HG03139 (cell line): ENCODE results near the gene AKIRIN1.
A peak's percentile ranks its signal among the peaks of the same experiment; 100 is the strongest.
"Not testable (repeated sequence)": the region's sequence is repeated elsewhere in the genome, so short reads cannot be mapped to it uniquely, and the experiment has no call there.

ENCODE experiments used
- ATAC-seq: cut with Tn5 transposase; IDR thresholded peaks from one replicate; pipeline ENCODE4 v1.9.1; 2021; ENCODE audit not compliant: unreplicated experiment

Gene AKIRIN1

DNA sequence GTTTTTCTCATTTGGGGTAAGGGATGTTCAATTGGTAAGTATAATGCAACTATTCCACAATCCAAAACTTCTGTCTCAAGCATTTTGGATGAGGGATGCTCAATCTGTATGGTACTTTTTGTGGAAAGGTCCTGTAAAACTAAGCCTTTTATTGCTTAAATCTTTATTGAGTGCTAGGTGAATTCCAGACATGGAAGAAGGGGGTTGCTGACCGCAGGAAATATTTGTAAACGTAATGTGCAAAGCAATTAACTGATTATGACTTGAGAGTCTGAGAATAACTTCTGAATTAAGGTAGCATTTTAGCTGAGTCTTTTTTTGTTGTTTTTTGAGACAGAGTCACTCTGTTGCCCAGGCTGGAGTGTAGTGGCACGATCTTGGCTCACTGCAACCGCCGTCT lies 3.1 kb downstream of the AKIRIN1 start:
- no peak for ATAC-seq

DNA sequence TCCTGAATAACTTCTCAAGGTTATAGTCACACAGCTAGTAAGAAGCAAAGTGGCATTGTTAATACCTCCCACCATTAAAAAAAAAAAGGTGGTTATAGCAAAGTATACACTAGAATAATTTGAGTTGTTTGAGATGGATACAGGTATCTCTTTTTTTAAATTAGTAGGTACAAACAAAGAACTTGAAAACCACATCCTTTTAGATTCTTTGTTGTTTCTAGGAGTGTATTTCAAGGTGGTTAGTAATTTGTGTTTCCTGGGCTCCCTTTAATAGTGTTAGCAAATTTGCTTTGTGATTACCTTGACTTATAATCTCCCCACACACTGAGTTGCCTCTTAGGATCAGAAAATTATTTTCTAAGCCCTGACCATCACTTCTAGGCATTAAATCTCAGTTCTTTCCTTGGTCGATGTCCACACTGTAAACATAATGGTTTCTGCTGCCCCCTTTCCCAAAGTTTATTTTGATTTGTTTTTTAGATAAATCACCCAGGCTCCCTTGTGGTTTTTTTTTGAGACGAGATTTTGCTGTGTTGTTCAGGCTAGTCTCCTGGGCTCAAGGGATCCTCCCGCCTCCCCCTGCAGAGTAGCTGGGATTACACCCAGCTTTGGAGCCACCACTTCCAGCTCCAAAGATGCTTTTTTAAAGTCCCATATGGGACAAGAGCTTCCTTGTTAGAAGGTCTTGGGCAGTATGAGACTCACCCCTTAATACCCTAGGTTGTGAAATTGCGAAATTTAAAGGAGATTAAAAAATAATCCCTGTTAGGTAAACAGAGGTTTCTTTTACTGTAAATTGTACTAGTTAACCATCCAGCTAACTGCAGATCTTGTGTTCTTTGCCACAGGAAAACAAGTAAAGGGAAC lies 6.2 kb downstream of the AKIRIN1 start:
- ATAC-seq = no peak

DNA sequence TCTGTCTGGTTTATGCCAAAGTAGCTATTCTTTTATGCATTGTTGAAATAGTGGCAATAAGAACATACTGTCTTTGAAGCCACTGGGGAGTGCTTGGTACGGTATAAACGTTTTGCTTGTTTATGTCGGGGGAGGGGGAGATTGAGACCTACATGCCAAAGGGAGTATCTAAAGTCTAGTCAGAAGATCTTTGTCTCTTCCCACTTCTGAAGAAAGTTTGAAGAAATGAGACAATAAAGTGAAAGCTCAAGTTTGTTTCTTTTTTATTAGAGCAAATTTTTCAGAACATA lies 6.8 kb downstream of the AKIRIN1 start:
- no peak for ATAC-seq

DNA sequence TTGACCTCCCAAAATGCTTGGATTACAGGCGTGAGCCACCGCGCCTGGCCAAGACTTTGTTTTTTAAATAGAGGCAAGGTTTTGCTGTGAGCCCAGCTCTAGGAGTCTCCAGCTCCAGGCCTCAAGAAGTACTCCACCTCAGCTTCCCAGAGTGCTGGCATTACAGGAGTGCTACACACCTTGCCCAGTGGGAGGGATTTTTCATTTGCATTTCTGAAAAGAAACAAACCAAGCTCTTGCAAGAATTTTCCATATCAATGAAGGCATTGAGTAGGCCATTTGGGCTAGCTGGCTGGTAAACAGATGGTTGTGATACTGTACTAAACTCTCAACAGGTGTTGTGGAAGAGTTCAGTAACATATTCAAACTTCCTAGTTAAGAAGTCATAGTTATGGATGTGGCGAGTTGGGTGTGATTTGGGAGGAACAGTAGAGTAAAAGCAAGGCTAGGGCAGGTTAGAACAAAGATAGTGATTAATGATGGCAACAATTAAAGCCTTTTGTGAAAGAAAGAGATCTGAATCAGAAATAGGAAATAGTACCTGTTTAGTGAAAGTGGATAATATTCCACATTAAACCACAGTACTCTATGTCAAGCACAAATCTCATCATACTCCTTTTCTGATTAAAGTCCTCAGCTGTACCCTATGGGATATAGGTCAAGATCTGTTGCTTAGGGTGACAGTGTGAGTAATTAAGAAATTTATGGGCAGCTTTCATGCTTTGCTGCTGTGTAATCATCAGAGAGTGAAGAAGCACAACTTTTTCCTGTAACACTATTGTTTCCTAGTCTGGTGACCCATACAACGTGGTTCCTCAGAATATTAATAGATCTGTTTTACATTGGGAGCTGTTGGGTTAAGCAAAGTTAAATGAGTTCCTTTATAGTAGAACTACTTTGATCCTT lies 10.7 kb downstream of the AKIRIN1 start:
- ATAC-seq = no peak

GRCh38 chr1:39003281-39003680 lies 12.2 kb downstream of the AKIRIN1 start:
- no peak for ATAC-seq

DNA sequence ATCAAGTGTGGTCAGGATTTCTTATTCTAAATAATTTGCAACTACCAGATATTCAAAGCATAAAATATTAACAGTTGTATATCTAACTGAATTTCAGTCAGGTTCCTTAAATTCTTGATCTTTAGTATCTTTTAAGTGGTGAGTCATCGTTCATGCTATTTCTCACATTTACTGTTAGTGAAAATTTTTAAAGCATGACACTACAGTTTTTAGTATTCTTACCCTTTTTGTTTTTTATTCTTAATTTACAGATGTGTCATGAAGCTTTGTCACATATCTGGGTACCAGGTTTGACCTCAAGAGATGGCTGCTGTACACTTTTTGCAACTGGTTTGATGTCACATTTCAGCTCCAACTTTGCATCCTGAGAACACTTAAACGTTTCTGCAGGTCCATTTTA lies 12.7 kb downstream of the AKIRIN1 start:
- no peak for ATAC-seq

DNA sequence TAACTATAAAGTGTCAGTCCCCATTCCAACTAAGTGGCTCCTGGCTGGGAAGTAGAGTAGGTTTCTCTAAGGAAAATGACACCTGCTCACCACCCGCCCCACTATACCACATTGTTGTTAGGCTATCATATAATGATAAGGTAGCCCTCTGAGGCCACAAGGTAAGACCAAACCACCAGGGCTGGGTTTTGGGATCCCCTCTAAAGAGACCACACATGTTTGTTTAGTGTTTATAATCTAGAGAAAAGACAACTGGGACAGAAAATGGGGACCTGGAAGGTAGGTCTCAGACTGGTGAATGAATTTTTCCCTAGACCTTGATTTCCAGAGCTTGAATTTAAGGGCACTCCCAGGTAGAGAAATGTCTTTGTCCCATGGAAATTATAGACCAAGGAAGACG lies 15.2 kb downstream of the AKIRIN1 start:
- ATAC-seq = no peak

DNA sequence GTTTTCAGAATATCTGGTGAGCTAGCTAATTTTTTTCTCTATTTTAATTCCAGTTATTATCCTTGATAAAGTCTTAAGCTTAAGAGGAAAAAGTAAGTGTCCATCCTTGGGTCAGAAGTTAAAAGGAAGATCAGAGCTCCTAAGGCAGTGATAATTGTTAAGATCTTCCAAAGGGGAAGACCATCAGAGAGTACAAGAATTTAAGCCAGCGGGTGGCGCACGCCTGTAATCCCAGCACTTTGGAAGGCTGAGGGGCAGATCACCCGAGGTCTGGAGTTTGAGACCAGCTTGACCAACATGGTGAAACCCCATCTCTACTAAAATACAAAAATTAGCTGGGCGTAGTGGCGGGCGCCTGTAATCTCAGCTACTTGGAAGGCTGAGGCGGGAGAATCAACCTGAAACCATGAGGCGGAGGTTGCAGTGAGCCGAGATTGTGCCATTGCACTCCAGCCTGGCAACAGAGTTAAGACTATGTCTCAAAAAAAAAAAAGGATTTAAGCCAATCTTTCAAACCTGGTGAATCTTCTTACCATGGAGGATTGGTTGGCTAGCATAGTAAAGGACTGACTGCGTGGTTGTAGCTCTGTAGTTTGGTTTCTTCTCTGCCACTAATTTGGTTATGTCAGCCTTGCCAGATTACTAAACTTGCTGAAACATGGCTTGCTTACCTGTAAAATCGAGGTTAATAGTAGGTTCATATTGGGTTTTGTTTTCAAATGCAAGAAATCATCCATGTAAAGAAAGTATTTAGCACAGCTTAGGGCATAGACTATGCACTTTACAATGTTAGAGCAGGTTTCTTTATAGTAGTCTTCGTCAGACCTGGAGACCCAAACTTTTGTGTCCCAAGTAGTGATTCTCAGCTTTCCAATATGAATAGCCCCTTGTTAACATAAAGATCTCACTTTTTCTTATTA lies 15.9 kb downstream of the AKIRIN1 start:
- no peak for ATAC-seq

GRCh38 chr1:39014956-39015355 lies 23.9 kb downstream of the AKIRIN1 start:
- ATAC-seq = not testable (repeated sequence)

DNA sequence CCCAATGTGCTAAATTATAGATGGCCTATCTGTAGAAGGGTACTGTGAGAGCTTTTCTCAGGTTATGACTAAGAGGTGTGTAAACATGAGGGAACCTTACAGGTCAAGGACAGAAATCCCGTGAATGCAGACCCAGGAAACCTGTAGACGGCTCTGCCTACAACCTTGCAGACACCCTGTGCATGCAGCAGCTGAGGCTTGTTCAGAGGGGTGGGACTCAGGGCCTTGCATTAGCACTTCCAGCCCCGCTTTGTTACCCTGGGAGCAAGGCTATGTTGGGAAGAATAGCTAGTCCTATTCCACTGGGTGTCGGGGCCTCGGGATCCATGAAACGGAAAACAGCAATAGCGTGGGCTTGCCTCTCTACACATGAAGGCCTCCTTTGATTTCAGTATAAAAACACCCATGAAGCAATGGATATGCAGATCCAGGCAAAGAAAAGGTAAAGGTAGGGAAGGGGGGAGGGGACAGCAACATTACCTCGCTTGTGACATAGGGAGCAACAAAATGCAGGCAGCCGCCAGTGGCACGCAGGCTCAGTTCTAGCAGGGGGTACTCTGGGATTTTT lies 25.6 kb downstream of the AKIRIN1 start:
- ATAC-seq = no peak

GRCh38 chr1:39017266-39017665 lies 26.2 kb downstream of the AKIRIN1 start:
- ATAC-seq = no peak

GRCh38 chr1:39020494-39020893 lies 29.4 kb downstream of the AKIRIN1 start:
- not testable (repeated sequence) for ATAC-seq

DNA sequence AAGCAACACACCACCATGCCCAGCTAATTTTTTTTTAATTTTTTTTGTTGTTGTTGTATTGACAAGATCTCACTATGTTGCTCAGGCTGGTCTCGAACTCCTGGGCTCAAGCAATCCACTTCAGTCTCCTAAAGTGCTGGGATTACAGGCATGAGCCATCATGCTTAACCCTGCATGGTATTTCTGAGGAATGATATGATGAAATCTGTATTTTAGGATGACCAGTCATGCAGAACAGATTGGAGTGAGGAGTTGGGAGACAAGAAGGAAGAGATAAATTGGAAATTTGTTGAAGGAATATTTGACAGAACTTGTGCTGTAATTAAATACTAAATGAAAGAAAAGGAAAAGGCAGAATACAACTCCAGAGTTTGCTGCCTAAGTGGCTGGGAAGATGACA lies 30.4 kb downstream of the AKIRIN1 start:
- no peak for ATAC-seq

DNA sequence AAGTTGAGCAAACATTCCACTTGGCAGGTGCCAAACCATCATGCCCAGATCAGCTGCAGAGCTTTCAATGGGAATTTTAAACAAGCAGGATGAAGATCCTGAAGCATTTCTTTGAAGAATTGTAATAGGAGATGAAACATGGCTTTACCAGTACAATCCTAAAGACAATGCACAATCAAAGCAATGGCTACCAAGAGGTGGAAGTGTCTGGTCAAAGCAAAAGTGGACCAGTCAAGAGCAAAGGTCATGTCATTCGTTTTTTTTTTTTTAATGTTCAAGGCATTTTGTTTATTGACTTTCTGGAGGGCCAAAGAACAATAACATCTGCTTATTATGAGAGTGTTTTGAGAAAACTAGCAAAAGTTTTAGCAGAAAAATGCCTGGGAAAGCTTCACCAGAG lies 32.1 kb downstream of the AKIRIN1 start:
- no peak for ATAC-seq

DNA sequence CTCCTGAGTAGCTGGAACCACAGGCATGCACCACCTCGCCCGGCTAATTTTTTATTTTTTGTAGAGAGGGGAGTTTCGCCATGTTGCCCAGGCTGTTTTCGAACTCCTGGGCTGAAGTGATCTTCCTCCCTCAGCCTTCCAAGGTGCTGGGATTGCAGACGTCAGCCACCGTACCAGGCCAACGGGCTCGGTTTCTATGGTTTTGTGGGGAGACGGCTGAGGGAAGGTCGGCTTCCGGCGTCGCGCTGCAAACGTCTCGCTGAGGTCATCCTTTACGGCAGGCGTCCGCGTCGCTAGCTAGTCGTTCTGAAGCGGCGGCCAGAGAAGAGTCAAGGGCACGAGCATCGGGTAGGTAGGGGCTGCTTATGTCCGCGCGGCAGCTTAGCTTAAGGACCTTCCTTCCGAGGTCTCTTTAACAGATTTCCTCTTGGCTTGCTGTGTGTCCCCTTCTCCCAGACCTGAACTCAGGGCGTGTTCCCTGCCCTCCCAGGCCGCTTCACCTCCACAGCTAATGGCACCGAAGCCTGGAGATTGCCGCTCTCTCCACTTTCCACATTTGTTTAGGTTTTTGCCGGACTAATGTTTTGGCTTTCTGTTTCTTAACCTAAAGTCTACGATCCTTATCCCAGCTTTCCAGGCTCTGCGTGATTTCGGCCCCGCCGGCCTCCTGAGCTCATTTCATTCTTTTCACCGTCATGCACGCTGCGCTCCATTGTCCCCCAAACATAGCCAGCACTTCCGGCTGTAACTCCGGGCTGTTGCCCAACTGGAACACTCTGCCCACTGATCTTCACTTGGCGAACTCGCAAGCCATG lies 35.2 kb downstream of the AKIRIN1 start, which contains the start of gene NDUFS5:
TSS of gene NDUFS5 (plus strand) at position 300 of the 815 bp plus-strand sequence. CDS start 2,375 bp downstream, outside the sequence.
- peak; percentile 84 for ATAC-seq

- no peak for ATAC-seq
These were observed 35.9 kb downstream of the AKIRIN1 start for GRCh38 chr1:39026866-39027507.

DNA sequence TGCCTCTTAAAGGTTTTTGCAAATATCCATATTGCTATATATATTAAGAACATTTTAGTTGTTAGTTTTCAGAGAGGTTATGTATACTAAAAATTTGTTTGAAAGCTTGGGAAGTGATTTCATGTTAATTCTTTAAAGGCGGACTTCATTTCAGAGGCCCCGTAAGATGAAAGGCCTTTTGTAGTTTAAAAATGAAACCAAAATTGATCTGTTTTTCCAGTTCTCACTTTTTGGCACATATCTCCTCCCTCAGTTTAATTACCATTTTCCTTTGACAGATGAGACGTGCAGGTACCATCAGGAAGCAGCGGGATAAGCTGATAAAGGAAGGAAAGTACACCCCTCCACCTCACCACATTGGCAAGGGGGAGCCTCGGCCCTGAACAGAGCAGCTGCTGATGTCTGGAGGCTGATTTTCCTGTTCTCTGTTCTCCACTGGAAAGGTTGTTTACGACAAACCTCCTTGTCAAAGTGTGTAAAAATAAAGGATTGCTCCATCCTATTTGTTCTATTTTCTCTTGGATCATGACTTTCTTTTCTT lies 43.1 kb downstream of the AKIRIN1 start:
- ATAC-seq = no peak

GRCh38 chr1:39036678-39037077 lies 45.6 kb downstream of the AKIRIN1 start:
- ATAC-seq = no peak

GRCh38 chr1:39043513-39043912 lies 52.4 kb downstream of the AKIRIN1 start:
- ATAC-seq = no peak
